GM21529 (cell line): ENCODE results near the gene KANK3.
"Not testable (repeated sequence)": the region's sequence is repeated elsewhere in the genome, so short reads cannot be mapped to it uniquely, and the experiment has no call there.

ENCODE experiments used
- ATAC-seq: cut with Tn5 transposase; IDR thresholded peaks from one replicate; pipeline ENCODE4 v1.9.1; 2021; ENCODE audit not compliant: unreplicated experiment

KANK3 gene

DNA sequence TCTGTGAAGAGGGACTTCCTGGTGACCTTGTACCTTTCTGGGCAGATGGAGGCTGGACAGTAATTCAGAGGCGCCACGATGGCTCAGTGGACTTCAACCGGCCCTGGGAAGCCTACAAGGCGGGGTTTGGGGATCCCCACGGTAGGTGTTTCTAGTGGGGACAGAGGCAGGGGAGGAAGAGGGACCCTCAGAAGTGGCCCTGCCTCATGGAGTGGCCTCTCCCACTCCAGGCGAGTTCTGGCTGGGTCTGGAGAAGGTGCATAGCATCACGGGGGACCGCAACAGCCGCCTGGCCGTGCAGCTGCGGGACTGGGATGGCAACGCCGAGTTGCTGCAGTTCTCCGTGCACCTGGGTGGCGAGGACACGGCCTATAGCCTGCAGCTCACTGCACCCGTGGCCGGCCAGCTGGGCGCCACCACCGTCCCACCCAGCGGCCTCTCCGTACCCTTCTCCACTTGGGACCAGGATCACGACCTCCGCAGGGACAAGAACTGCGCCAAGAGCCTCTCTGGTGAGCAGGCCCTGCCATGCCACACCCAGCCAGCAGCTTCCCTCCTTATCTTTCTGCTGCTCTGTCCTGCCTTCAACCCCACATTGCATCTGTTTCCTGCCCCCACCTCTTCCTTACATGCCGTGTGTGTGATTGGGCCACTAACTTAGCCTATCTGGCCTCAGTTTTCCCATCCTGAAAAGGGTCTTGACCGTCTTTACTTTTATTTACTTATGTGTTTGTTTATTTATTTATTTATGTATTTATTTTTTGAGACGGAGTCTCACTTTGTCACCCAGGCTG, 28.1 kb upstream of the KANK3 start:
- no peak for ATAC-seq

DNA sequence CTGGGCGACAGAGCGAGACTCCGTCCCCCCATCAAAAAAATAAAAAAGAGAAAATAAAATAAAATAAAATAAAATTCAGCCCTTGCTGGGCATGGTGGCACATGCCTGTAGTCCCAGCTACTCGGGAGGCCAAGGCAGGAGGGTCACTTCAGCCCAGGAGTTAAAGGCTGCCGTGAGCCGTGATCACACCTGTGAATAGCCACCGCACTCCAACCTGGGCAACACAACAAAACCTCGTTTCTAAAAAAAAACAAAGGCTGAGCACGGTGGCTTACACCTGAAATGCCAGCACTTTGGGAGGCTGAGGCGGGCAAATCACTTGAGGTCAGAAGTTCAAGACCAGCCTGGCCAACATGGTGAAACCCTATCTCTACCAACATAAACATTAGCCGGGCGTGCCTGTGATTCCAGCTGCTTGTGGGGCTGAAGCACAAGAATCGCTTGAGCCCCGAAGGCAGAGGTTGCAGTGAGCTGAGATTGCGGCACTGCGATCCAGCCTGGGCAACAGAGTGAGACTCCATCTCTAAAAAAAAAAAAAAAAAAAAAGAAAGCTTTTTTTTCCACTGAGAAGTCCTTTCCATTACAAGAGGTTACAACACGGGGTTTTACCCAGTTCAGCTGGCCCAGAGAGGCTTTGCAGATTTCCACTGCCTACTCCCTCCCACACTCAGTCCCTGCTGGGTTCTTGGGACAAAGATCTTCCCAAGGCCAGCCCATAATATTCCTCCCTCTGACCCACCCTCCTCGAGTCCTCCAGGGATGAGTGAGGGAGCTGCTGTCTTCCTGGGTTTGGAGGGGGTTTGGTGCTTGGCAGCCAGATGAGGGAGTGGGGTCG, 27.3 kb upstream of the KANK3 start:
- no peak for ATAC-seq

DNA sequence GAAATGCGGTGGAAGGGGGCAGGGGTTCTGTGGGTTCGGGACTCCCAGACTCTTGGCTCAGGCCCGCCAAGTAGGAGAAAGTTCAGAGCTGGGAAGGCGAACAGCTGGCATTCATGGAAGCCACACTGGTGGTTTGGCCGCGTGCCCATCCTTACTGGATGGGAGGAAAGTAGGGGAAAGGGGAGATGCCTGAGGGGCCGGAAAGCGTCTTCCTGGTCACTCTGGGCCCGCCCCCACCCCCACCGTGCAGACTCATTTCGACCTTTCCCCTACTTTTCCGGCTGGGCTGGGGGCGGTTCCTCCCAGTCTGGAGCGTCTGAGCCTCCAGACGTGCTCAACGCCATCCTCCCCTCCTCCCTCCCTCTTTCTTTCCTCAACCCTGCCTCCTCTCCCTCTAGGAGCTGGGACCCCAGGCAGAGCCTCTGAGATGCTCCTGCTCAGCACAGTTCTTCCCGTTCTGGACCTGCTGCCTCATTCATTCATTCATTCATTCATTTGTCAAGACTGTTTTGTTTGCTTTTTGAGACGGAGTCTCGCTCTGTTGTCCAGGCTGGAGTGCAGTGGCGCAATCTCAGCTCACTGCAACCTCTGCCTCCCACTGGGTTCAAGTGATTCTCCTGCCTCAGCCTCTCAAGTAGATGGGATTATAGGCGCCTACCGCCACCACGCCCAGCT, 24.4 kb upstream of the KANK3 start:
- ATAC-seq, result no peak

DNA sequence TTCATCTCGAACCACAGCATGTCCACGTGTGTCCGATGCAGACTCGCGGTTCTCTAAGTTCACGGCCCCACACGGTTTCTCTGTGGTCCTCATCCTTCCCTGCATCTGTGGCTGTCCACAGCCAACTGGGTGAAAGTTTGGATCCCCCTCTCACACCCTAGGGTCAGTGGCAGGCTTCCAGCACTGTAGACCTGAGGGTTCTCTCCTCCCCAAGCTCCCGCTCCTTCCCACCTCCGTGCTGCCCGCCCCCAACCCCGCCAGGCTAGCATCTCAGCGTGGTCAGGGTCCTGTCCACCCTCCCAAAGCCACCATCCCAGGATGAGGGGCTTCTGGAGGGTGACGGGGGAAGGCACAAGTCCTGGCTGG, 23.9 kb upstream of the KANK3 start:
- no peak for ATAC-seq

DNA sequence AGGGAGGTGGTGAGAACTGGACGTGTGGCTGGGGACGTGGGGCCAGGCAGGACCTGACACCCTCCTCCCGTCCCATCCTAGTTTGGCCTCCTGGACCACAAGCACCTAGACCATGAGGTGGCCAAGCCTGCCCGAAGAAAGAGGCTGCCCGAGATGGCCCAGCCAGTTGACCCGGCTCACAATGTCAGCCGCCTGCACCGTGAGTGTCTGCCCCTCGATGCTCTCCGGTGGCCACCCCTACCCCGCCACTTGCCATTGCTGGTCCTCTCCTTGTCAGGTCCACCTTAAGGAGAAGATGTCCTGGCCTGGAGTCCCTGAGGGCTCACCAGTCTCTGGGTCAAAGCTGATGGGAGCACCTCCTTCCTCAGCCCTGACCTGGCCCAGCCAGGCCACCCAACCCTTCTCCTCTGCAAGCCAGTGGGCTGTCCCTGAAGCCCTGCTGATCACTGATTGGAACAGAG, 23.1 kb upstream of the KANK3 start:
- ATAC-seq, result no peak

DNA sequence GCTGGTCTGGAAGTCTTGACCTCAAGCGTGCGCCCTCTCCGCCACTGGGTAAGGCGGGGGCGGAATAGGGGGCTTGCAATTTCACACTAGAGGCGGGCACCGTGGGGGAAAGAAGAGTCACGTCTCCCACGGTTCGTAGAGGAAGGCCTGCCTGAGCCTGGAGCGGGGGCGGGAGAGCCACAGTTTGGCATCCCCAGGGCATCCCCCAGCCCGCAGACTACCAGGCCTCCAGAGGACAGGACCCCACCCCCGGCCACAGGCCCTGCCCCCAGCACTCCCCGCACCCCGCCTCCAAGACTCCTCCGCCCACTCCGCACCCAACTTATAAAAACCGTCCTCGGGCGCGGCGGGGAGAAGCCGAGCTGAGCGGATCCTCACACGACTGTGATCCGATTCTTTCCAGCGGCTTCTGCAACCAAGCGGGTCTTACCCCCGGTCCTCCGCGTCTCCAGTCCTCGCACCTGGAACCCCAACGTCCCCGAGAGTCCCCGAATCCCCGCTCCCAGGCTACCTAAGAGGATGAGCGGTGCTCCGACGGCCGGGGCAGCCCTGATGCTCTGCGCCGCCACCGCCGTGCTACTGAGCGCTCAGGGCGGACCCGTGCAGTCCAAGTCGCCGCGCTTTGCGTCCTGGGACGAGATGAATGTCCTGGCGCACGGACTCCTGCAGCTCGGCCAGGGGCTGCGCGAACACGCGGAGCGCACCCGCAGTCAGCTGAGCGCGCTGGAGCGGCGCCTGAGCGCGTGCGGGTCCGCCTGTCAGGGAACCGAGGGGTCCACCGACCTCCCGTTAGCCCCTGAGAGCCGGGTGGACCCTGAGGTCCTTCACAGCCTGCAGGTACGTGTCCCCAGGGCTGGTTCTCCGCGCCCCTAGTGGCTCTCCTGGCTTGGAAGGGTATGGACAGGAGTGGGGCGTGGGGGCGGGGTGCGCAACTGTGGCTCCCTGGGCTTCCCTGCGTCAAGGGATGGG, 21.0 kb upstream of the KANK3 start, which contains the start of gene ANGPTL4:
TSS of gene ANGPTL4 (plus strand) at position 353 of the 969 bp plus-strand sequence. CDS start at position 520, 167 bp downstream.
- no peak for ATAC-seq

DNA sequence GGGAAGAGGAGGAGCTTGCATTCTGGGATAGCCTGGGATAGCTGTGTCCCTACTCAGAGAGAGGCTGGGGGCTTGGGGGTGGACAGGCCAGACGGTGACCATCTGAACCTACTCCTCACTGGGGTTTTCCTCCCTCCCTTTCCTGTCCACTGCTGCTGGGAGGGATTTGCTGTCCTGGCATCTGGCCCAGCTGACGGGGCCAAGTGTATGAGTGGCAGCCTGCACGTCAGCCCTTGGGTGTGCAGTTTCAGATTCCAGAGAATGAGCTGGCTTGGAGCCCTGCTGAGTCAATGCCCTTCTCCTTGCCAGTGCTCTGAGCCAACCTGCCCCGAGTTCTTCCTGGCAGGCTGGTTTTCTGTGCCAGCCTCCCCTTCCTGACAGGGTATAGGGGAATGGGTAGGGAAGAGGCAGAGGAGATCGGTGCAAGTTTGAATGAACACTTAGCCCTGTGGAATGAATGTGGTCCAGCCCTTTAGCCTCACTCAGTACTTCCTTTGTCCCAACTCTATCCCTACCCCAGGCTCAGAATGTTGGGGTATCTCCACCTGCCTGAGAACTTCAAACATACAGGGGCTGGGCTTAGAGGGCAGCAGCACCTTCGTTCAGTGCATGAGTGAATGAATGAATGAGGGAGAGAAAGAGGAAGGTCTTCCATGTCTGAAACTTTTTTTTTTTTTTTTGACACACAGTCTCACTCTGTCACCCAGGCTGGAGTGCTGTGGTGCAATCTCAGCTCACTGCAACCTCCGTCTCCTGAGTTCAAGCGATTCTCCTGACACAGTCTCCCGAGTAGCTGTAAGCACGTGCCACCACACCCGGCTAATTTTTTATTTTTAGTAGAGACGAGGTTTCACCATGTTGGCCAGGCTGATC, 19.1 kb upstream of the KANK3 start:
- no peak for ATAC-seq

DNA sequence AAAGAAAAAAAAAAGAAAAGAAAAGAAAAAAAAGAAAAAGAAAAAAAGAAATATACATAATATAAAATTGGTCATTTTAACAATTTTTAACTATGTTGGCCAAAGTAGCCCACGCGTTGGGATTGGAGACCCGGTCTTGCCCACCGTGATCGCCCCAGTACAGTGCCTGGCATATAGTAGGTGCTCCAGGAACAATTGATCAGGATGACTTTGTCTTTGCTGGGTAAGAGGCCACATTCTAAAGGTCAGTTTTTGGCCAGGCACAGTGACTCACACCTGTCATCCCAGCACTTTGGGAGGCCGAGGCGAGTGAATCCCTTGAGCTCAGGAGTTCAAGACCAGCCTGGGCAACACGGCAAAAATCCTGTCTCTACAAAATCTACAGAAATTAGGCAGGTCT, 17.1 kb upstream of the KANK3 start:
- no peak for ATAC-seq

DNA sequence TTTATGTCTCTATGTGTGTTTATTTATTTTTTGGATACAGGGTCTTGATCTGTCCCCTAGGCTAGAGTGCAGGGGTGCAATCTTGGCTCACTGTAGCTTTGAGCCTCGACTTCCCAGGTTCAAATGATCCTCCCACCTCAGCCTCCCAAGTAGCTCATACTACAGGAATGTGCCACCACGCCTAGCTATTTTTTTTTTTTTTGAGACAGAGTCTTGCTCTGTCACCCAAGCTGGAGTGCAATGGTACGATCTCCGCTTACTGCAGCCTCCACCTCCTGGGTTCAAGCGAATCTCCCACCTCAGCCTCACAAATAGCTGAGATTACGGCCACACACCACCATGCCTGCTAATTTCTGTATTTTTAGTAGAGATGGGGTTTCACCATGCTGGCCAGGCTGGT, 15.9 kb upstream of the KANK3 start:
- no peak for ATAC-seq

DNA sequence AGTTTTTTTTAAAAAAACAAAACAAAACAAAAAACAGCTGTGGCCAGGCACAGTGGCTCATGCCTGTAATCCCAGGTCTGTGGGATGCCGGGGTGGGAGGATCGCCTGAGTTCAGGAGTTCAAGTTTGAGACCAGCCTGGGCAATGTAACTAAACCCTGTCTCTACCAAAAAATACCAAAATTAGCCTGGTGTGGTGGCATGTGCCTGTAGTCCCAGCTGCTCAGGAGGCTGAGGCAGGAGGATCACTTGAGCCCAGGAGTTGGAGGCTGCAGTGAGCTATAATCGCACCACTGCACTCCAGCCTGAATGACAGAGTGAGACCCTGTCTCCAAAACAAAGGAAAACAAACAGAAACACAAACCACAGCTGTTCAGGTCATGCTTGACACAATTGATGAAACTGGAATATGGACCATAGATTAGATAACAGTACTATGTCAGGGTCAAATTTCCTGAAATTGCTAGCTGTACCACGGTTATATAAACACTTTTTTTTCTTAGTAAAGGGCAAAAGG, 14.0 kb upstream of the KANK3 start:
- no peak for ATAC-seq

DNA sequence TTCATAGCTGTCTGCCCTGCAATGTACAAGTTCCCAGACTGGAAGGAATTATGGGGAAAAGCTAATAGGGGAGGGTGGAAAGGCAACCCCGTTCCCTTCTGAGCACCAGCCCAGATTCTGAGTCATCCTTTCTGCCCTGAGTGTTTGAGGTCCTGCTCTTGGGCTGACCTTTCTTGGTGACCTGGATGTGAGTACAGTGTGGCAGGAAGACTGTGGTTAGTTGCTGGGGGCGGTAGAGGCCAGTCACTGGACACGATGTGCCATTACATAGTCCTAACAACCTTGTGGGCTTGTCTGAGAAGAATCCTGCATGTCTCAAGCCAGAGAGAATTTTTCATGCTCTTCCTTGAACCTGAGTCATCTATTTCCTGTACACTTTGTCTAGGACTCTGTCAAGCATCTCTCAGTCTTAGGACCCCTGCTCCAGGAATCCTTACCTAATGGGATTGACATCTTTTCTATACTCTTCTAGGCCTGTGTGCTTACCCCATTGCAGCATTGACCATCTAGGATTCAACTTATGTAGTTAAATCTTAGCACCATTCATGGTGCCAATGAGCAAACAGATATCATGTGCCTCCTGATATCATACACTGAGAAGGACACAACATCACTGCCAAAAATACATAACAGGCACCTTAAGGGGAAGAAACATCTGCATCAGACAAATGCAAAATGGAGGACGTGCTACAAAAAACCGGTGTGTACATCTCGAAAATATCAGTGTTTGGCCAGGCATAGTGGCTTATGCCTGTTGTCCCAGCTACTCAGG, 12.8 kb upstream of the KANK3 start:
- ATAC-seq, result no peak

DNA sequence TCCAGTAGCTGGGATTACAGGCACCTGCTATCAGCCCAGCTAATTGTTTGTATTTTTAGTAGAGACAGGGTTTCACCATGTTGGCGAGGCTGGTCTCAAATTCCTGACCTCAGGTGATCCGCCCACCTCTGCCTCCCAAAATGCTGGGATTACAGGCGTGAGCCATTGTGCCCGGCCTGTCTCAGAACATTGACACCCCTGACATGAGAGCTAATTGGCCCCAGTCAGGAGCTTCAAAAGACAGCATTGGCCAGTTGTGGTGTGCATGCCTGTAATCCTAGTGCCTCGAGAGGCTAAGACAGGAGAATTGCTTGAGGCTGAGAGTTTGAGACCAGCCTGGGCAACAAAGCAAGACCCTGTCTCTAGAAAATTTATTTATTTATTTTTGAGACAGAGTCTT, 9.8 kb upstream of the KANK3 start:
- ATAC-seq, result not testable (repeated sequence)

DNA sequence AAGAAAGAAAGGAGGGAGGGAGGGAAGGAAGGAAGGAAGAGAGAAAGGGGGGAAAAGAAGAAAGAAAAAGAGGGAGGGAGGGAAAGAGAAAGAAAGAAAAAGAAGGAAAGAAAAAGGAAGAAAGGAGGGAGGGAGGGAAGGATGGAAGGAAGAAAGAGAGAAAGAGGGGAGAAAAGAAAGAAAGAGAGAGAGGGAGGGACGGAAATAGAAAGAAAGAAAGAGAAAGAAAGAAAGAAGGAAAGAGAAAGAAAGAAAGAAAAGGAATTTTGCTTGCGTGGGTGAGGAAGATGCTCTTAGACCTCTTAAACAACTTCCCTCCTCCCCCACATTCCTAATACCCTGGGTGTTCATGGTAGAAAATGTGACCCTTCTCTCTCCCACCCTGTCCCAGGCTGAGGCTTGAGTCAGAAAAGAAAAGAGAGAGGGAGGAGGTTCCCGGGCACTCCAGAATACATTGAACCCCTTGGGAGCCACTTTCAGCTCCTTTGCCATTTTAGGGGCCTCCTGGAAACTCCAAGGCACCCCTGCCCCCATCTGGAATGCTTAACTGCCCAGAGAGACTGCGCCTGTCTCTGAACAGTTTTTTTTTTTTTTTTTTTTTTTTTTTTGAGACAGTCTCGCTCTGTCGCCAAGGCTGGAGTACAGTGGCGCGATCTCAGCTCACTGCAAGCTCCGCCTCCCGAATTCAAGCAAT, 9.2 kb upstream of the KANK3 start:
- ATAC-seq, result no peak

DNA sequence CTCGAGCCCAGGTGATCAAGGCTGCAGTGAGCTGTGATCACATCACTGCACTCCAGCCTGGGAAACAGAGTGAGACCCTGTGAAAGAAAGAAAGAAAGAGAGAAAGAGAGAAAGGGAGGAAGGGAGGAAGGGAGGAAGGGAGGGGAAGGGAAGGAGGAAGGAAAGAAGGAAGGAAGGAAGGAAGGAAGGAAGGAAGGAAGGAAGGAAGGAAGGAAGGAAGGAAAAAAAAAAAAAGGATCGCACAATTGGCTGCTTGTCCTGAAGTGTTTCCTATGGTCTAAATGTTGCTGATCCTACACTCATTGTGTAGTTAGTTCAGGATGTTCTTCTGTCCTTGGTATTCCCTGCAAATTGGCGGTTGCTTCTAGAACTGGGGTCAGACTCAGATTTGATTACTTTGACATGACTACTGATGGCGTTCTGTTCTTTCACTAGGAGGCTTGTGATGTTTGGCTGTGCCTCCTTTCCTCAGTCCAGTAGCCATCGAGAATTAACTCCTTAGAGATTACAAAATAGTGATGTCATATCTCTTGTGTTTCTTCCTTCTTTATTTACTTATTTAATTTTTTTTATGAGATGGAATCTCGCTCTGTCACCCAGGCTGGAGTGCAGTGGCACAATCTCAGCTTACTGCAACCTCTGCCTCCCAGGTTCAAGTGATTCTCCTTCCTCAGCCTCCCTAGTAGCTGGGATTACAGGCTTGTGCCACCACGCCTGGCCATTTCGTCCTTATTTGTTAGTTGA, 6.7 kb upstream of the KANK3 start:
- ATAC-seq, result not testable (repeated sequence)

DNA sequence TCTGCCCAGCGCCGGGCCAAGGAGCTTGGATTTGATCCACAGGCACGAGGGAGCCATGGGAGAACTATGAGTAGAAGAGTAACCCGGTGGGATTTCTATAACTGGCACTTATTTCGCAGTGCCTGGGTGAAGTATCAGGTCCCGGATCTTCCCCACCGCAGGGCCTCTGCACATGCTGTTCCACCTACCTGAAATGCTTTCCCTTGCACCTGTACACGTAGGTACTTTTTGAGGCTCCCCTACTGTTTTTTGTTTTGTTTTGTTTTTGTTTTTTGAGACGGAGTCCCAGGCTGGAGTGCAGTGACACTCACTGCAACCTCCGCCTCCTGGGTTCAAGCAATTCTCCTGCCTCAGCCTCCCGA, 402 bp upstream of the KANK3 start:
- no peak for ATAC-seq

DNA sequence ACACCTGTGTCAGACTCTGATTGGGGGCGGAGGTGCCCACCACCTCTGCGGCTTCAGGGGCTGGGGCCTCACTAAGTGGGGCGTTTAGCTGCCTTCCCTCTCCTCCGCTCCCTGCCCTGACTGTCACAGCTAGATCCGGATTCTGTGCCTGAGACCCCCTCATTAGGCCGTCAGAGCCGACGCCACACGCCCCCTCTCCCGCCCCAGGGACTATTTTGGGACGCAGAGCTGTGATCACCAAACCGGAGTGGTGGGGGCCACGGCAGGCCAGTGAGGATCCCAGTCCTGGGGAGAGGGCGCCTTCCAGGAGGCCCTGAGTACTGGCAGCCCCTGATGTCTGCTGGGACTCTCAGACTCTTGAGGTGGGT, 762 bp downstream of the KANK3 start:
- no peak for ATAC-seq

DNA sequence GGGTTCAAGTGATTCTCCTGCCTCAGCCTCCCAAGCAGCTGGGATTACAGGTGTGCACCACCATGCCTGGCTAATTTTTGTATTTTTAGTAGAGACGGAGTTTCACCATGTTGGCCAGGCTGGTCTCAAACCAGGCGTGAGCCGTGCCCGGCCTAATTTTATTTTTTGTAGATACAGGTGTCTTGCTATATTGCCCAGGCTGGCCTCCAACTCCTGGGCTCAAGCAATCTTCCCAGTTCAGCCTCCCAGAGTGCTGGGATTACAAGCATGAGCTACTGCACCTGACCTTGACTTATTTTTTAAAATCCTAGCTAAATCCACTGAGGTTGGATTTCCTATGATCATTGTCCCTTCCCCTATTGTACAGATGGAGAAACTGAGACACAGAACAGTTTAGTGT, 1.6 kb downstream of the KANK3 start:
- ATAC-seq, result not testable (repeated sequence)
